Lower leg skin (tissue), 3 donors: Measurements from ENCODE around the gene SMC3.

Experiments used
- POLR2A ChIP-seq, 2 donors: fragments of 450-650 bp; IDR thresholded peaks; one replicate each; pipeline ENCODE4 v1.6.1; 2016 to 2017; ENCODE audit warnings: antibody characterized with exemption in 2 of 2, mild to moderate bottlenecking in 1 of 2, moderate library complexity in 1 of 2
- TF ChIP-seq, protein P1 (sequence below), 3 donors: fragments of 450-650 bp; IDR thresholded peaks; one replicate each; pipeline ENCODE4 v1.5.1; 2016; ENCODE audit warnings: antibody characterized with exemption in 3 of 3, mild to moderate bottlenecking in 3 of 3, moderate library complexity in 2 of 3

- TF ChIP-seq, protein P1, sequence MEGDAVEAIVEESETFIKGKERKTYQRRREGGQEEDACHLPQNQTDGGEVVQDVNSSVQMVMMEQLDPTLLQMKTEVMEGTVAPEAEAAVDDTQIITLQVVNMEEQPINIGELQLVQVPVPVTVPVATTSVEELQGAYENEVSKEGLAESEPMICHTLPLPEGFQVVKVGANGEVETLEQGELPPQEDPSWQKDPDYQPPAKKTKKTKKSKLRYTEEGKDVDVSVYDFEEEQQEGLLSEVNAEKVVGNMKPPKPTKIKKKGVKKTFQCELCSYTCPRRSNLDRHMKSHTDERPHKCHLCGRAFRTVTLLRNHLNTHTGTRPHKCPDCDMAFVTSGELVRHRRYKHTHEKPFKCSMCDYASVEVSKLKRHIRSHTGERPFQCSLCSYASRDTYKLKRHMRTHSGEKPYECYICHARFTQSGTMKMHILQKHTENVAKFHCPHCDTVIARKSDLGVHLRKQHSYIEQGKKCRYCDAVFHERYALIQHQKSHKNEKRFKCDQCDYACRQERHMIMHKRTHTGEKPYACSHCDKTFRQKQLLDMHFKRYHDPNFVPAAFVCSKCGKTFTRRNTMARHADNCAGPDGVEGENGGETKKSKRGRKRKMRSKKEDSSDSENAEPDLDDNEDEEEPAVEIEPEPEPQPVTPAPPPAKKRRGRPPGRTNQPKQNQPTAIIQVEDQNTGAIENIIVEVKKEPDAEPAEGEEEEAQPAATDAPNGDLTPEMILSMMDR (IDR thresholded peaks at IDR 0.05), result no peak
- no peak for TF ChIP-seq POLR2A (IDR thresholded peaks at IDR 0.05)
Observed at GRCh38 chr10:110618230-110618610, 50.7 kb downstream of the SMC3 start.
